Keratinocyte (primary cell): ENCODE results near the gene PRKAR1B. TPM values are rescaled to one million over a fixed set of nuclear protein-coding genes. Genes with fewer than 3 reads are reported as not detected.

ENCODE experiments used
- DNase-seq: peaks from one replicate; pipeline ENCODE4 v3.0.0-alpha.2; 2011; ENCODE audit warnings: low read depth, missing footprints, low spot score
- FAIRE-seq: peaks from 2 replicates; lab custom pipeline; 2011; peaks lifted over from hg19 to GRCh38; lab: Jason Lieb, UNC
- H2AFZ ChIP-seq: 2 replicates; pipeline ENCODE4 v1.6.0; 2012; ENCODE audit warnings: low read length, control low read depth, inconsistent platforms; ENCODE audit not compliant: control insufficient read depth
- H3K27ac ChIP-seq: 2 replicates; pipeline ENCODE4 v1.5.1; 2011; ENCODE audit warnings: low read length; ENCODE audit not compliant: control insufficient read depth, insufficient read depth
- H3K27me3 ChIP-seq: 3 replicates; pipeline ENCODE4 v1.6.0; 2011; ENCODE audit warnings: low read length; ENCODE audit not compliant: control insufficient read depth, insufficient read depth; ENCODE audit errors: extremely low read depth
- H3K36me3 ChIP-seq, 2 experiments: 2 replicates in 1 of 2; 3 replicates in 1 of 2; pipeline ENCODE4 v1.5.1; 2011; ENCODE audit warnings: low read length in 2 of 2, mild to moderate bottlenecking in 1 of 2; ENCODE audit not compliant: control insufficient read depth in 2 of 2, insufficient read depth in 2 of 2; ENCODE audit errors: extremely low read depth in 1 of 2
- H3K4me1 ChIP-seq: 3 replicates; pipeline ENCODE4 v1.5.1; 2011; ENCODE audit warnings: low read length; ENCODE audit not compliant: control insufficient read depth, insufficient read depth; ENCODE audit errors: extremely low read depth
- H3K4me2 ChIP-seq: 3 replicates; pipeline ENCODE4 v1.6.0; 2011; ENCODE audit warnings: low read depth, low read length; ENCODE audit not compliant: control insufficient read depth, insufficient read depth; ENCODE audit errors: extremely low read depth
- H3K4me3 ChIP-seq, 3 experiments: fragments of 200-600 bp in 1 of 3; sonication (generic) in 1 of 3; 2 replicates in 2 of 3; 3 replicates in 1 of 3; pipeline ENCODE4 v1.5.1; 2011 to 2016; ENCODE audit warnings: low read length in 3 of 3, mild to moderate bottlenecking in 3 of 3, control low read depth in 2 of 3, inconsistent platforms in 1 of 3, low read depth in 1 of 3, mixed read lengths in 1 of 3, mixed run types in 1 of 3, moderate library complexity in 1 of 3; ENCODE audit not compliant: control insufficient read depth in 2 of 3, insufficient read depth in 2 of 3; ENCODE audit errors: extremely low read depth in 1 of 3
- H3K79me2 ChIP-seq: 2 replicates; pipeline ENCODE4 v1.6.0; 2012; ENCODE audit warnings: low read length; ENCODE audit not compliant: control insufficient read depth, insufficient read depth
- H3K9ac ChIP-seq: 3 replicates; pipeline ENCODE4 v1.6.0; 2011; ENCODE audit warnings: low read length; ENCODE audit not compliant: control insufficient read depth, insufficient read depth; ENCODE audit errors: extremely low read depth
- H3K9me1 ChIP-seq: 3 replicates; pipeline ENCODE4 v1.6.0; 2011; ENCODE audit warnings: low read length; ENCODE audit not compliant: control insufficient read depth, insufficient read depth; ENCODE audit errors: extremely low read depth
- H3K9me3 ChIP-seq: 2 replicates; pipeline ENCODE4 v1.5.1; 2012; ENCODE audit warnings: low read depth, low read length; ENCODE audit not compliant: control insufficient read depth
- H4K20me1 ChIP-seq: 3 replicates; pipeline ENCODE4 v1.6.0; 2011; ENCODE audit warnings: low read length; ENCODE audit not compliant: control insufficient read depth, insufficient read depth; ENCODE audit errors: extremely low read depth
- CTCF ChIP-seq, 3 experiments: IDR thresholded peaks in 1 of 3; conservative IDR thresholded peaks in 1 of 3; optimal IDR thresholded peaks in 1 of 3; 2 replicates in 2 of 3; 3 replicates in 1 of 3; pipeline versions ENCODE3 to v1.5.1; 2011; ENCODE audit warnings: low read length in 3 of 3, mild to moderate bottlenecking in 3 of 3, moderate library complexity in 2 of 3, control low read depth in 1 of 3, inconsistent platforms in 1 of 3; ENCODE audit not compliant: insufficient read depth in 2 of 3; ENCODE audit errors: extremely low read depth in 1 of 3
- EZH2 ChIP-seq: IDR thresholded peaks from one replicate; pipeline ENCODE4 v1.6.1; 2012; ENCODE audit warnings: inconsistent platforms, mild to moderate bottlenecking, low read length, moderate library complexity
- dilution Hi-C: fragments of 300-500 bp; cut with MboI; formaldehyde crosslinking; loops from one replicate; pipeline ENCODE4 v1.7.0; 2020; ENCODE audit warnings: low sequenced_read_pairs; ENCODE audit not compliant: extremely low pct_ligation_motif_present
- polyA plus RNA-seq, 5 experiments: library from polyadenylated mRNA; depleted of rRNA in 3 of 5; stranded (reverse) in 3 of 5; stranded (forward) in 1 of 5; unstranded in 1 of 5; fragments of >200 nt; gene quantifications; 1 replicate in 1 of 5; 2 replicates in 3 of 5; 3 replicates in 1 of 5; pipeline versions ENCODE4 v1.2.1 to v1.2.3, GENCODE V29; 2011 to 2012; ENCODE audit warnings: missing spikeins in 2 of 5, low read depth in 1 of 5, low replicate concordance in 1 of 5

Gene PRKAR1B
- polyA plus RNA-seq, 1 donor (not counting 4 experiments of a cell fraction or from before 2014, with no cell fraction given): 10.8 TPM

GRCh38 chr7:713488-714230, 13.4 kb downstream of the PRKAR1B start:
- no peaks in the 10 kb centered on the region for H3K4me1 ChIP-seq
- no peak overlapping the region for H3K4me3 ChIP-seq
- H3K9me3 ChIP-seq: no peaks in the 10 kb centered on the region
- no peaks in the 10 kb centered on the region for H3K9me1 ChIP-seq
- TF ChIP-seq CTCF (optimal IDR thresholded peaks at IDR 0.05 in 1 of 3, IDR thresholded peaks at IDR 0.05 in 1 of 3, conservative IDR thresholded peaks at IDR 0.05 in 1 of 3; ENCODE audit: extremely low read depth in 1 of 3, insufficient read depth in 2 of 3, low read length in 3 of 3) (no peak), EZH2 (no peak)
- DNase-seq (no peak), FAIRE-seq (no peak)
- dilution Hi-C loops: no loop called here
- peaks cover 5% of the 10 kb centered on the region for H3K27me3 ChIP-seq
- peaks cover 1 to 2% of the 10 kb centered on the region in 2 experiments for H3K36me3 ChIP-seq
- H2AFZ ChIP-seq: no peak overlapping the region
- no peak overlapping the region for H3K9ac ChIP-seq
- no peaks in the 10 kb centered on the region for H3K79me2 ChIP-seq
- H3K4me2 ChIP-seq: no peak overlapping the region
- peaks cover 3% of the 10 kb centered on the region for H4K20me1 ChIP-seq
- no peak overlapping the region for H3K27ac ChIP-seq

- H3K36me3 ChIP-seq: peaks cover 1 to 2% of the 10 kb centered on the region in 2 experiments
- no peak overlapping the region for H3K9ac ChIP-seq
- peaks cover 5% of the 10 kb centered on the region for H3K27me3 ChIP-seq
- H3K27ac ChIP-seq: no peak overlapping the region
- H3K9me1 ChIP-seq: no peaks in the 10 kb centered on the region
- H2AFZ ChIP-seq: no peak overlapping the region
- peaks cover 3% of the 10 kb centered on the region for H4K20me1 ChIP-seq
- DNase-seq: no peak
- H3K4me2 ChIP-seq: no peak overlapping the region
- no peak for FAIRE-seq
- no peak overlapping the region for H3K4me3 ChIP-seq
- dilution Hi-C loops: no loop called here
- H3K79me2 ChIP-seq: no peaks in the 10 kb centered on the region
- no peaks in the 10 kb centered on the region for H3K4me1 ChIP-seq
- H3K9me3 ChIP-seq: no peaks in the 10 kb centered on the region
- TF ChIP-seq EZH2 (no peak), CTCF (optimal IDR thresholded peaks at IDR 0.05 in 1 of 3, IDR thresholded peaks at IDR 0.05 in 1 of 3, conservative IDR thresholded peaks at IDR 0.05 in 1 of 3; ENCODE audit: extremely low read depth in 1 of 3, insufficient read depth in 2 of 3, low read length in 3 of 3) (no peak)
These were observed 14.0 kb downstream of the PRKAR1B start for GRCh38 chr7:713139-713457.
